Measurements from ENCODE around the gene CLIC4. TPM values are rescaled to one million over a fixed set of nuclear protein-coding genes. Genes with fewer than 3 reads are reported as not detected.
A peak's percentile ranks its signal among the peaks of the same experiment; 100 is the strongest.

Gene CLIC4
- total and polyA plus RNA-seq, 10 donors, result 17.0 to 99.6 (median 71.2) TPM

DNA sequence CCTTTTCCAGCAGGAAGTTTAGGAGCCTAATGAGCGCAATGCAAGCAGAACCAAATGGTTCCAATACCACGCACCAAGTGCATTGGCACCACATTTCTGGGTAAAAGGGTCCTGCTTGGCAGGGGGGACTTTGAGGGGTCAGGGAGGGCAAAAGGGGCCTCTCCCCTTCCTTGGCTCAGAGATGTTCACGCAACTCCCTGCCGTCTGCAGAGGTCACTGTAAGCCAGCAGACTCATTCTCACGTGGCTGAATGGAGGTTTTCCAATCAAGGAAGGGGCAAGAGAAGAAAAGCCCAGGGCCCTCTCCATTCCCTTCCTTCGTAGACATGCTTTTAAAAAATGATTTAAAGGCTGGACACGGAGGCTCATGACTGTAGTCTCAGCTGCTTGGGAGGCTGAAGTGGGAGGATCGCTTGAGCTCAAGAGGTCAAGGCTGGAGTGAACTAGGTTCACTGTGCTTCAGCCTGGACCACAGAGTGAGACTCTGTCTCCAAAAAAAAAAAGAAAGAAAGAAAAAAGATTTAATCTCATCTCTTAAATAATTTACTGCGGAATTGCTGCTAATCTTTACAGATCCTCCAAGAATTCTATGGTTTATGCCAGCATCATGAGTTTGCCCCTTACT lies 104.5 kb downstream of the CLIC4 start:
- DNase-seq, result no peak
- intact Hi-C loops (cut with DNase I; ENCODE audit: low total_unique reads), result loop anchor here (5.0 to 10.0 kb wide), 4 partner anchors 65 to 353 kb away; no protein-coding TSS in a partner anchor
- peaks cover 0 to 4% (median 0%) of the 10 kb centered on the region in 6 donors for H3K36me3 ChIP-seq

DNA sequence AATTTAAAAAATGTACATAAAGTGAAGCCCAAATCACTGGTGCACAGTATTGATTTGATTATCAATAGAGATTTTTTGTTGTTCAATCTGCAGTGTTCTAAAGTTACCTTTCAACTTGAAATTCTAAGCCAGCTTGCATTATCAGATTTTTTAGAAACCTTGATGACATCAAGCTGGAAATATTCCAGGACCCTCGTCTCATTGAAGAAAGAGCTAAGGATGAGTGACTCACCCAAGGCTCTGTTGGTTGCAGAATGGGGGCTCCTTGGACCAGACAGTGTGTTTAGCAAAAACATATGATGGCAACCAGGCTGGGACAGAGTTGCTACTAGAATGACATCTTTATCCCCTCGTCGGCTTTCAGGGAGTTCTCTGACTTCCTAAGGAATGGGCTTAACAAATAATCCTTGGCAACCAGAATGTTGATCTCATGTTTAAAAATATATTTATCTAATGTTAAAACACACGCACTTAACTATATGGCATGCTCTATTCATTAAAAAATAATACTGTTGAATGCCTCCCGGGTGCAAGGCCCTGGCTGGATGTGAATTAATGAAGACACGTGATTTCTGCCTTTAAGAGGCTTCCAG lies 105.2 kb downstream of the CLIC4 start:
- 78 to 85% (median 79%) methylated on average over 6 of the region's 6 CpGs for WGBS, 5 donors
- Histone ChIP-seq H3K4me1 (peaks cover 10 to 38% (median 28%) of the 10 kb centered on the region in 6 donors), H3K36me3 (peaks cover 0 to 2% (median 0%) of the 10 kb centered on the region in 6 donors), H3K27ac (no peak overlapping the region), H3K9me3 (no peaks in the 10 kb centered on the region), H3K27me3 (replicated peaks in 1 of 7) (no peaks in the 10 kb centered on the region), H3K4me3 (no peak overlapping the region)
- no peak for DNase-seq
- TF ChIP-seq, protein P1, sequence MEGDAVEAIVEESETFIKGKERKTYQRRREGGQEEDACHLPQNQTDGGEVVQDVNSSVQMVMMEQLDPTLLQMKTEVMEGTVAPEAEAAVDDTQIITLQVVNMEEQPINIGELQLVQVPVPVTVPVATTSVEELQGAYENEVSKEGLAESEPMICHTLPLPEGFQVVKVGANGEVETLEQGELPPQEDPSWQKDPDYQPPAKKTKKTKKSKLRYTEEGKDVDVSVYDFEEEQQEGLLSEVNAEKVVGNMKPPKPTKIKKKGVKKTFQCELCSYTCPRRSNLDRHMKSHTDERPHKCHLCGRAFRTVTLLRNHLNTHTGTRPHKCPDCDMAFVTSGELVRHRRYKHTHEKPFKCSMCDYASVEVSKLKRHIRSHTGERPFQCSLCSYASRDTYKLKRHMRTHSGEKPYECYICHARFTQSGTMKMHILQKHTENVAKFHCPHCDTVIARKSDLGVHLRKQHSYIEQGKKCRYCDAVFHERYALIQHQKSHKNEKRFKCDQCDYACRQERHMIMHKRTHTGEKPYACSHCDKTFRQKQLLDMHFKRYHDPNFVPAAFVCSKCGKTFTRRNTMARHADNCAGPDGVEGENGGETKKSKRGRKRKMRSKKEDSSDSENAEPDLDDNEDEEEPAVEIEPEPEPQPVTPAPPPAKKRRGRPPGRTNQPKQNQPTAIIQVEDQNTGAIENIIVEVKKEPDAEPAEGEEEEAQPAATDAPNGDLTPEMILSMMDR (IDR thresholded peaks at IDR 0.05 in 8 of 11, conservative IDR thresholded peaks at IDR 0.05 in 3 of 11), result no peak
- TF ChIP-seq POLR2A (IDR thresholded peaks at IDR 0.05), result no peak
- no peak for TF ChIP-seq POLR2AphosphoS5 (IDR thresholded peaks at IDR 0.05)
- intact Hi-C loops (cut with DNase I; ENCODE audit: low total_unique reads), result loop anchor here (10.0 kb wide), 1 partner anchor 64 kb away; no protein-coding TSS in a partner anchor

More for the DNA sequence above, 104.5 kb downstream of the CLIC4 start:
- H3K27me3 ChIP-seq (replicated peaks in 1 of 7), result no peaks in the 10 kb centered on the region
- TF ChIP-seq, protein P1 (IDR thresholded peaks at IDR 0.05 in 8 of 11, conservative IDR thresholded peaks at IDR 0.05 in 3 of 11), result peak in 4 of 11 experiments; percentile 16 to 46 (median 28)
- TF ChIP-seq POLR2AphosphoS5 (IDR thresholded peaks at IDR 0.05), result no peak
- H3K27ac ChIP-seq, result no peak overlapping the region
- no peak overlapping the region for H3K4me3 ChIP-seq
- peaks cover 10 to 38% (median 28%) of the 10 kb centered on the region in 6 donors for H3K4me1 ChIP-seq
- no peaks in the 10 kb centered on the region for H3K9me3 ChIP-seq
- 38 to 45% (median 42%) methylated on average over 8 to 9 of the region's 9 CpGs for WGBS, 5 donors

DNA sequence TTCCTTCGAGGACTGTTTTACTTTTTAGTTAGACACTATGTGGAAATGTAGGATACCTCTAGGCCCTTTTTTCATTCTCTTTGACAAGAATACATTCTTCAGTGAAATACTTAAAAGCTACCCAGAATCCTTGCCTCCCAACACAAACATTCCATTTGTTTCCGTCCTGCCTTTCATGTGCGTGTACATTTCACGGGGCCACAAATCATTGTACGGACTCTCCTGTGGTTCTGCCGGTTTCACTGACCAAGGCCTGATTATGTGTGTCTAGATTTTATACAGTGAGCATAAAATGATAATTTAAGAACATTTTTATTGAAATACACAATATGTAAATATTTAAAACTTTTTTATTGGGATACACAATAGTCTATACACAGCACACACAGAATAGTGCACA lies 108.4 kb downstream of the CLIC4 start:
- intact Hi-C loops (cut with DNase I; ENCODE audit: low total_unique reads), result loop anchor here (10.0 kb wide), 1 partner anchor 61 kb away; no protein-coding TSS in a partner anchor
- Histone ChIP-seq H3K4me3 (no peak overlapping the region), H3K27me3 (replicated peaks in 1 of 7) (peaks cover 0 to 3% (median 0%) of the 10 kb centered on the region in 7 donors), H3K27ac (no peak overlapping the region), H3K4me1 (peaks cover 4 to 15% (median 12%) of the 10 kb centered on the region in 6 donors), H3K36me3 (no peaks in the 10 kb centered on the region), H3K9me3 (no peaks in the 10 kb centered on the region)
- no peak for DNase-seq
- 73 to 87% (median 82%) methylated on average over 6 of the region's 6 CpGs for WGBS, 5 donors
- TF ChIP-seq POLR2A (IDR thresholded peaks at IDR 0.05) (no peak), POLR2AphosphoS5 (IDR thresholded peaks at IDR 0.05) (no peak)
- TF ChIP-seq, protein P1 (IDR thresholded peaks at IDR 0.05 in 8 of 11, conservative IDR thresholded peaks at IDR 0.05 in 3 of 11), result no peak

DNA sequence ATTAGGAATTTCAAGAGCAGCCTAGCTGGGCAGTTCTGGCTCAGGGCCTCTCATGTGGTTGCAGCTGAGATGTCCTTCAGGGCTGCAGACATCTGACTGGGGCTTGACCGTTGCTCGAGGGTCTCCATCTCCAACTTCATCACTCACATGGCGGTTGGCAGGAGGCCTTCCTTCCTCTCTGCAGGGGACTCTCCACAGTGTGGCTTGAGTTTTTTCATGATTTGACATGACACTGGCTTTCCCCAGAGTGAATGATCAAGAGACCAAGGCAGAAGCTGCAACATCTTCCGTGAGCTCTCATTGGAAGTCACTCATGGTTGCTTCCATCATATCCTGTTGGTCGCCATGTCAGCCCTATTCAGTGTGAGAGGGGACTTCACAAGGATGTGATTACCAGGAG lies 110.2 kb downstream of the CLIC4 start:
- 48 to 74% (median 58%) methylated on average over 5 of the region's 5 CpGs for WGBS, 5 donors
- no peak for DNase-seq
- TF ChIP-seq, protein P1 (IDR thresholded peaks at IDR 0.05 in 8 of 11, conservative IDR thresholded peaks at IDR 0.05 in 3 of 11), result no peak
- TF ChIP-seq POLR2A (IDR thresholded peaks at IDR 0.05) (no peak), POLR2AphosphoS5 (IDR thresholded peaks at IDR 0.05) (no peak)
- Histone ChIP-seq H3K36me3 (no peaks in the 10 kb centered on the region), H3K27ac (no peak overlapping the region), H3K4me3 (no peak overlapping the region), H3K4me1 (no peaks in the 10 kb centered on the region), H3K27me3 (replicated peaks in 1 of 7) (peaks cover 0 to 6% (median 0%) of the 10 kb centered on the region in 7 donors), H3K9me3 (no peaks in the 10 kb centered on the region)
- intact Hi-C loops (cut with DNase I; ENCODE audit: low total_unique reads), result loop anchor here (10.0 kb wide), 1 partner anchor 59 kb away; no protein-coding TSS in a partner anchor

Data from spleen (tissue), 11 donors.